Neural cell (in vitro differentiated cells): ENCODE data around the gene POLR3C. TPM values are rescaled to one million over a fixed set of nuclear protein-coding genes. Genes with fewer than 3 reads are reported as not detected.

Experiments
- H2AFZ ChIP-seq: fragments of 200-600, 300-800 bp; sonication (generic), shearing (Covaris generic); 2 replicates; pipeline ENCODE4 v1.6.0; 2014; ENCODE audit warnings: low read depth, mild to moderate bottlenecking, antibody characterized with exemption, low read length, moderate library complexity
- H3F3A ChIP-seq: fragments of 200-600 bp; shearing (Covaris generic); 2 replicates; pipeline ENCODE4 v1.6.1; 2016; ENCODE audit warnings: mild to moderate bottlenecking, moderate library complexity, mixed read lengths, antibody characterized with exemption, low read length; ENCODE audit not compliant: insufficient read depth, poor library complexity, severe bottlenecking
- H3K27ac ChIP-seq: fragments of 200-600, 300-800 bp; sonication (generic), shearing (Covaris generic); 2 replicates; pipeline ENCODE4 v1.5.1; 2014; ENCODE audit warnings: mild to moderate bottlenecking, low read length, moderate library complexity
- H3K27me3 ChIP-seq: fragments of 300-800, 200-600 bp; sonication (generic), shearing (Covaris generic); 2 replicates; pipeline ENCODE4 v1.6.0; 2014; ENCODE audit warnings: mild to moderate bottlenecking, low read depth, low read length, moderate library complexity; ENCODE audit not compliant: insufficient read depth
- H3K36me3 ChIP-seq: fragments of 300-800, 200-600 bp; sonication (generic), shearing (Covaris generic); 2 replicates; pipeline ENCODE4 v1.5.1; 2014; ENCODE audit warnings: mild to moderate bottlenecking, antibody characterized with exemption, low read length, moderate library complexity; ENCODE audit not compliant: insufficient read depth
- H3K4me2 ChIP-seq: fragments of 300-800, 200-600 bp; sonication (generic), shearing (Covaris generic); 2 replicates; pipeline ENCODE4 v1.6.0; 2014; ENCODE audit warnings: mild to moderate bottlenecking, low read length
- H3K4me3 ChIP-seq: fragments of 300-800, 200-600 bp; sonication (generic), shearing (Covaris generic); 2 replicates; pipeline ENCODE4 v1.5.1; 2014; ENCODE audit warnings: mild to moderate bottlenecking, low read length, moderate library complexity
- H3K79me2 ChIP-seq: fragments of 200-600 bp; shearing (Covaris generic); replicated peaks from 2 replicates; pipeline ENCODE4 v1.6.0; 2014; ENCODE audit warnings: mild to moderate bottlenecking, low read length, moderate library complexity; ENCODE audit not compliant: insufficient read depth
- H3K9ac ChIP-seq: fragments of 300-800, 200-600 bp; sonication (generic), shearing (Covaris generic); 2 replicates; pipeline ENCODE4 v1.6.1; 2016; ENCODE audit warnings: mild to moderate bottlenecking, low read length, mixed read lengths
- H3K9me2 ChIP-seq: fragments of 200-600 bp; shearing (Covaris generic); 2 replicates; pipeline ENCODE4 v1.6.1; 2016; ENCODE audit warnings: mild to moderate bottlenecking, low read length, mixed read lengths; ENCODE audit not compliant: insufficient read depth
- H3K9me3 ChIP-seq: fragments of 200-600, 300-800 bp; sonication (generic), shearing (Covaris generic); 2 replicates; pipeline ENCODE4 v1.6.1; 2016; ENCODE audit warnings: mild to moderate bottlenecking, mixed run types, low read length, moderate library complexity, mixed read lengths
- H4K20me1 ChIP-seq: fragments of 200-600 bp; shearing (Covaris generic); 2 replicates; pipeline ENCODE4 v1.6.1; 2016; ENCODE audit warnings: mild to moderate bottlenecking, mixed run types; ENCODE audit not compliant: insufficient read depth
- EP300 ChIP-seq: fragments of 450-650 bp; conservative IDR thresholded peaks from 2 replicates; pipeline ENCODE4 v1.6.1; 2014; ENCODE audit warnings: antibody characterized with exemption, mild to moderate bottlenecking, moderate library complexity; ENCODE audit not compliant: poor library complexity, severe bottlenecking
- EZH2 ChIP-seq: fragments of 200-600, 300-800 bp; shearing (Covaris generic), sonication (generic); IDR thresholded peaks from 2 replicates; pipeline ENCODE4 v1.6.1; 2014; ENCODE audit warnings: antibody characterized with exemption, low read length, borderline replicate concordance, mild to moderate bottlenecking; ENCODE audit not compliant: insufficient read depth, poor library complexity, severe bottlenecking
- POLR2AphosphoS5 ChIP-seq: IDR thresholded peaks from 2 replicates; pipeline ENCODE4 v1.6.1; 2012
- RAD21 ChIP-seq: fragments of 450-650 bp; conservative IDR thresholded peaks from 2 replicates; pipeline ENCODE4 v1.6.1; 2014; ENCODE audit warnings: antibody characterized with exemption, mild to moderate bottlenecking, moderate library complexity
- SMC3 ChIP-seq: fragments of 450-650 bp; conservative IDR thresholded peaks from 2 replicates; pipeline ENCODE4 v1.6.1; 2014; ENCODE audit warnings: antibody characterized with exemption, mild to moderate bottlenecking, moderate library complexity; ENCODE audit not compliant: poor library complexity
- TAF1 ChIP-seq: IDR thresholded peaks from 2 replicates; pipeline ENCODE4 v1.6.1; 2012; ENCODE audit warnings: low read depth
- polyA plus RNA-seq: library from polyadenylated mRNA; depleted of rRNA; stranded (reverse); fragments of >200 nt; gene quantifications from 2 replicates; pipeline ENCODE4 v1.2.3, GENCODE V29; 2014
- TF ChIP-seq, protein P1 (sequence below): IDR thresholded peaks from 2 replicates; pipeline ENCODE4 v1.6.1; 2012; ENCODE audit warnings: borderline replicate concordance
- TF ChIP-seq, protein P2 (sequence below): fragments of 450-650 bp; IDR thresholded peaks from 2 replicates; pipeline ENCODE4 v1.5.1; 2014; ENCODE audit warnings: antibody characterized with exemption, mild to moderate bottlenecking, moderate library complexity; ENCODE audit not compliant: poor library complexity, severe bottlenecking

Gene POLR3C
- polyA plus RNA-seq, 1 donor from 2014 or later = 30.1 TPM

DNA sequence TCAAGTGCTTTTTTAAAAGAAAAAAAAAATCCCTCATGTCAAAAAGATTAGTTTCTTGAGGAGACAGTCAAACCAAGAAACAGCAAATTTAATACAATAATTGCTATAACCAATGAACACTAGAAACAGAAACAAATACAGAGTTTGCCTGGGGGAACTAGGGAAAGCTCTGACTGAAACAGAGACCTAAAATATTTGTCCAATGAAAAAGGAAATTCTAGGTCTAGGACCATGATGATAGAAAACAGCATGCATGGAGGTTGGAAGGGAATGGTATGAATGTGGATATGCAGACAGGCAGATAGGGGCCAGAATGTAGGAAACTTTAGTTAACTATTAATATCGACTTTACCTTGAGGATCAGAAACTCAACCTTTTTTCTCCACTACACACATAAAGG is 31.5 kb upstream of the POLR3C start:
- H3K27me3 ChIP-seq = no peaks in the 10 kb centered on the region
- no peak overlapping the region for H3K27ac ChIP-seq
- H3F3A ChIP-seq = no peaks in the 10 kb centered on the region
- H3K79me2 ChIP-seq = peaks cover 6% of the 10 kb centered on the region
- H3K36me3 ChIP-seq = no peaks in the 10 kb centered on the region
- no peak overlapping the region for H3K9ac ChIP-seq
- TF ChIP-seq TAF1 (no peak), RAD21 (no peak)
- TF ChIP-seq, protein P1, sequence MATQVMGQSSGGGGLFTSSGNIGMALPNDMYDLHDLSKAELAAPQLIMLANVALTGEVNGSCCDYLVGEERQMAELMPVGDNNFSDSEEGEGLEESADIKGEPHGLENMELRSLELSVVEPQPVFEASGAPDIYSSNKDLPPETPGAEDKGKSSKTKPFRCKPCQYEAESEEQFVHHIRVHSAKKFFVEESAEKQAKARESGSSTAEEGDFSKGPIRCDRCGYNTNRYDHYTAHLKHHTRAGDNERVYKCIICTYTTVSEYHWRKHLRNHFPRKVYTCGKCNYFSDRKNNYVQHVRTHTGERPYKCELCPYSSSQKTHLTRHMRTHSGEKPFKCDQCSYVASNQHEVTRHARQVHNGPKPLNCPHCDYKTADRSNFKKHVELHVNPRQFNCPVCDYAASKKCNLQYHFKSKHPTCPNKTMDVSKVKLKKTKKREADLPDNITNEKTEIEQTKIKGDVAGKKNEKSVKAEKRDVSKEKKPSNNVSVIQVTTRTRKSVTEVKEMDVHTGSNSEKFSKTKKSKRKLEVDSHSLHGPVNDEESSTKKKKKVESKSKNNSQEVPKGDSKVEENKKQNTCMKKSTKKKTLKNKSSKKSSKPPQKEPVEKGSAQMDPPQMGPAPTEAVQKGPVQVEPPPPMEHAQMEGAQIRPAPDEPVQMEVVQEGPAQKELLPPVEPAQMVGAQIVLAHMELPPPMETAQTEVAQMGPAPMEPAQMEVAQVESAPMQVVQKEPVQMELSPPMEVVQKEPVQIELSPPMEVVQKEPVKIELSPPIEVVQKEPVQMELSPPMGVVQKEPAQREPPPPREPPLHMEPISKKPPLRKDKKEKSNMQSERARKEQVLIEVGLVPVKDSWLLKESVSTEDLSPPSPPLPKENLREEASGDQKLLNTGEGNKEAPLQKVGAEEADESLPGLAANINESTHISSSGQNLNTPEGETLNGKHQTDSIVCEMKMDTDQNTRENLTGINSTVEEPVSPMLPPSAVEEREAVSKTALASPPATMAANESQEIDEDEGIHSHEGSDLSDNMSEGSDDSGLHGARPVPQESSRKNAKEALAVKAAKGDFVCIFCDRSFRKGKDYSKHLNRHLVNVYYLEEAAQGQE = no peak
- H2AFZ ChIP-seq = no peak overlapping the region
- H3K4me2 ChIP-seq = no peak overlapping the region
- H3K9me2 ChIP-seq = no peaks in the 10 kb centered on the region
- H4K20me1 ChIP-seq = no peaks in the 10 kb centered on the region
- H3K9me3 ChIP-seq = no peaks in the 10 kb centered on the region
- H3K4me3 ChIP-seq = no peak overlapping the region

DNA sequence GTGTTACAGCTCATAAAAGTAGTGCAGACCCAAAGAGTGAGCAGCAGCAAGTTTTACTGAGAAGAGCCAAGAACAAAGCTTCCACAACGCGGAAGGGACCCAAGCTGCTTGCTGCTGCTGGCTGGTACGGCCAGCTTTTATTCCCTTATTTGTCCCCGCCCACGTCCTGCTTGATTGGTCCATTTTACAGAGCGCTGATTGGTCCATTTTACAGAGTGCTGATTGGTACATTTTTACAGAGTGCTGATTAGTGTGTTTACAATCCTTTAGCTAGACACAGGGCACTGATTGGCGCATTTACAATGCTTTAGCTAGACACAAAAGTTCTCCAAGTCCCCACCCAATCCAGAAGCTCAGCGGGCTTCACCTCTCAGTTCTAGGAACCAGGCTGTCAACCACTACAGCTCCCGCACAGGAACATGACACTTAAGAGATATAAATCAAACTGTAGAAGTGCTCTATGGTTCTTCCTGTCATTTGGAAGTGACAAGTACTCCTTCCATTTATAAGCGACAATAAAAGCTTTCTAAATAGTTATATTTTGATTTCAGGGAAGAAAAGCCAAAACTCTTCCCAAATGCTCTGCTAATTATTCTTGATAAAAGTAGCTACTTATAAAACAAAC is 28.6 kb upstream of the POLR3C start:
- Histone ChIP-seq H3K4me2 (no peak overlapping the region), H3K27ac (no peak overlapping the region), H3F3A (no peaks in the 10 kb centered on the region), H3K9ac (no peak overlapping the region), H3K9me2 (no peaks in the 10 kb centered on the region), H3K4me3 (no peak overlapping the region), H4K20me1 (no peaks in the 10 kb centered on the region), H3K79me2 (peaks cover 6% of the 10 kb centered on the region), H3K9me3 (no peaks in the 10 kb centered on the region), H2AFZ (no peak overlapping the region), H3K27me3 (no peaks in the 10 kb centered on the region), H3K36me3 (no peaks in the 10 kb centered on the region)
- no peak for TF ChIP-seq EZH2
- TF ChIP-seq POLR2AphosphoS5 = no peak
- no peak for TF ChIP-seq TAF1
- TF ChIP-seq SMC3 = no peak

DNA sequence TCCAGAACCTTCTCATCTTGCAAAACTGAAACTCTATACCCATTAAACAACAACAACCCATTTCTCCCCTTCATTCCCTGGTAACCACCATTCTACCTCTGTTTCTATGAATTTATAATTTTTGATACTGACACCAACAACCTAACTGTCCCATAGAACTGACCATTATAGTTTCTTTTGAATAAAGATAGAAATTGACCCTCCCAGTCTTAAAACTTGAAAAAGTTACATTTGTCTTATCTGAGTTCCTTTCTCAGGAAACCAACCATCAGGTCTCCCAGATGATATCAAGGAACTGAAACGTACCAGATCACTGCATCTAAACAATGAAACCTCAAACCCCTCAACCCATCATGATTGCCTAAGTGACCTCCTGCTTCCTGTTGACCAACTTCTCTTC is 27.2 kb upstream of the POLR3C start:
- no peaks in the 10 kb centered on the region for H3K9me2 ChIP-seq
- H2AFZ ChIP-seq = no peak overlapping the region
- no peak overlapping the region for H3K27ac ChIP-seq
- H3K79me2 ChIP-seq = peaks cover 6% of the 10 kb centered on the region
- no peaks in the 10 kb centered on the region for H3K27me3 ChIP-seq
- no peaks in the 10 kb centered on the region for H4K20me1 ChIP-seq
- no peaks in the 10 kb centered on the region for H3F3A ChIP-seq
- no peak overlapping the region for H3K9ac ChIP-seq
- no peaks in the 10 kb centered on the region for H3K9me3 ChIP-seq
- no peak overlapping the region for H3K4me2 ChIP-seq
- no peak for TF ChIP-seq POLR2AphosphoS5
- no peak for TF ChIP-seq EZH2
- TF ChIP-seq RAD21 = no peak
- no peak for TF ChIP-seq EP300
- TF ChIP-seq, protein P1 = no peak
- TF ChIP-seq, protein P2, sequence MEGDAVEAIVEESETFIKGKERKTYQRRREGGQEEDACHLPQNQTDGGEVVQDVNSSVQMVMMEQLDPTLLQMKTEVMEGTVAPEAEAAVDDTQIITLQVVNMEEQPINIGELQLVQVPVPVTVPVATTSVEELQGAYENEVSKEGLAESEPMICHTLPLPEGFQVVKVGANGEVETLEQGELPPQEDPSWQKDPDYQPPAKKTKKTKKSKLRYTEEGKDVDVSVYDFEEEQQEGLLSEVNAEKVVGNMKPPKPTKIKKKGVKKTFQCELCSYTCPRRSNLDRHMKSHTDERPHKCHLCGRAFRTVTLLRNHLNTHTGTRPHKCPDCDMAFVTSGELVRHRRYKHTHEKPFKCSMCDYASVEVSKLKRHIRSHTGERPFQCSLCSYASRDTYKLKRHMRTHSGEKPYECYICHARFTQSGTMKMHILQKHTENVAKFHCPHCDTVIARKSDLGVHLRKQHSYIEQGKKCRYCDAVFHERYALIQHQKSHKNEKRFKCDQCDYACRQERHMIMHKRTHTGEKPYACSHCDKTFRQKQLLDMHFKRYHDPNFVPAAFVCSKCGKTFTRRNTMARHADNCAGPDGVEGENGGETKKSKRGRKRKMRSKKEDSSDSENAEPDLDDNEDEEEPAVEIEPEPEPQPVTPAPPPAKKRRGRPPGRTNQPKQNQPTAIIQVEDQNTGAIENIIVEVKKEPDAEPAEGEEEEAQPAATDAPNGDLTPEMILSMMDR = no peak
- H3K36me3 ChIP-seq = no peaks in the 10 kb centered on the region
- no peak overlapping the region for H3K4me3 ChIP-seq
